ENCODE measurements around the gene ZNF423.

ZNF423 gene

DNA sequence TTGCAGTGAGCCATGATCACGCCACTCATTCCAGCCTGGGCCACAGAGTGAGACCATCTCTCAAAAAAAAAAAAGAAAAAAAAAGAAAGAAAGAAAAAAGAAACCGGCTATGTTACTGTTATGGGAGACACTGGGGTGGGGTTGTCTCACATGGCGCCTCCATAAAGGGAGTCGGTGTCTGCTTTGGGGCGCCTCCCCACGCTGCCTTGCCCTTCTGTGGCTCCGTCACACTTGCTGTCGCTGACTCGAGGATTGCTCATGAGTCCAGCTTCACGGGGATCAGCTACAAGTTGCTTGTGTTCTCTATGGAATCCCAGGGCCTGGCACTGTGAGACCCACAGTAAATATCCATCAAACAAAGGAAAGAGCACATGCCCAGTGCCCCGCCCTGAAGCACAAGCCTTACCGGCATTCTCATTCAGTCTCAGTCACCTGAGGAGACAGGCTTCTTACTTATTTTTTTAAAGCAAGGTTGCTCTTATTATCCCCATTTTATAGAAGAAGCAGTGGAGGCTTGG lies 40.6 kb upstream of the ZNF423 start:
- peaks cover 2% of the 10 kb centered on the region for H3K27me3 ChIP-seq (ENCODE audit: insufficient read depth, insufficient read length)
- no peaks in the 10 kb centered on the region for H3K9me3 ChIP-seq (ENCODE audit: insufficient read depth, low read length)
- peaks cover 4% of the 10 kb centered on the region for H3K4me1 ChIP-seq (ENCODE audit: insufficient read depth, insufficient read length)
- no peak overlapping the region for H3K4me3 ChIP-seq (ENCODE audit: insufficient read length, low read depth)
- no peak overlapping the region for H3K9ac ChIP-seq (ENCODE audit: insufficient read length, low read depth)
- no peak for DNase-seq (ENCODE audit: low read depth, low spot score)
- TF ChIP-seq ZNF274 (IDR thresholded peaks at IDR 0.05; ENCODE audit: low read depth, low read length) = no peak
- no peak for TF ChIP-seq YY1 (IDR thresholded peaks at IDR 0.05; ENCODE audit: insufficient read depth, insufficient read length)
- TF ChIP-seq SUZ12 (IDR thresholded peaks at IDR 0.05; ENCODE audit: extremely low read depth, insufficient read depth, insufficient read length) = no peak
- no peaks in the 10 kb centered on the region for H3K36me3 ChIP-seq (ENCODE audit: insufficient read depth, insufficient read length, low read length)

- H3K9ac ChIP-seq (ENCODE audit: insufficient read length, low read depth) = no peak overlapping the region
- peaks cover 9% of the 10 kb centered on the region for H3K4me1 ChIP-seq (ENCODE audit: insufficient read depth, insufficient read length)
- no peak for DNase-seq (ENCODE audit: low read depth, low spot score)
- peaks cover 2% of the 10 kb centered on the region for H3K27me3 ChIP-seq (ENCODE audit: insufficient read depth, insufficient read length)
- peaks cover 7% of the 10 kb centered on the region; the same call in 1 of the 2 replicates for H3K9me3 ChIP-seq (ENCODE audit: insufficient read depth, low read length)
- no peak overlapping the region for H3K4me3 ChIP-seq (ENCODE audit: insufficient read length, low read depth)
- no peaks in the 10 kb centered on the region for H3K36me3 ChIP-seq (ENCODE audit: insufficient read depth, insufficient read length, low read length)
- TF ChIP-seq SUZ12 (IDR thresholded peaks at IDR 0.05; ENCODE audit: extremely low read depth, insufficient read depth, insufficient read length) = no peak
- no peak for TF ChIP-seq ZNF274 (IDR thresholded peaks at IDR 0.05; ENCODE audit: low read depth, low read length)
- no peak for TF ChIP-seq YY1 (IDR thresholded peaks at IDR 0.05; ENCODE audit: insufficient read depth, insufficient read length)
Measured at GRCh38 chr16:49890876-49891275, 35.0 kb upstream of the ZNF423 start.

DNA sequence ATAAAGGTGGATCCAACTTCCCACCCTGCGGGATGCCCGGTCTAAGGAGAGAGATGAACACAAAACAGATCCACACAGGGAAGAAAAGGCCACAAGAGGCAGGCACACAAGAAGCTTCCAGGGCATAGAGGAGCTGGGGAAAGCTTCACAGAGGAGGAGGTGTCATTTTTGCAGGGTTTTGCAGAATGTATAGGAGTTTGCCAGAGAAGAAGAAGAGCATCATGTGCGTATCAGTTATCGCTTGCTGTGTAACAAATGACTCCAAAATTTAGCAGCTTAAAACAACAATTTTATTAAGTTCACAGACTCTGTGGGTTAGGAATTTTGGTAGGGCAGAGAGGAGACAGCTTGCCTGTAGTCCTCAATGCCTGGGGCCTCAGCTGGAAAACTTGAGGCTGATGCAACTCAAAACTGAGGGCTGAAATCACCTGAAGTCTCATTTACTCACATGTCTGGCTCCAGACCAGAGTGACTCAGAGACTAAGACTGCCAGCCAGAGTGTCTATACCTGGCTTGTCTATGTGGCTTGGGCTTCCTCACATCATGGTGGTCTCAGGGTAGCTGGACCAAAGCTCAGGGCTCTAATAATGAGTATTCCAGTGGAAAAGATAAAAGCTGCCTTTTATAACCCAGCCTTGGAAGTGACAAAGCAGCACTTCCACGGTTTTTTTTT lies 33.9 kb upstream of the ZNF423 start:
- H3K27me3 ChIP-seq (ENCODE audit: insufficient read depth, insufficient read length) = peaks cover 2% of the 10 kb centered on the region
- H3K9me3 ChIP-seq (ENCODE audit: insufficient read depth, low read length) = peaks cover 7% of the 10 kb centered on the region; the same call in 1 of the 2 replicates
- H3K4me3 ChIP-seq (ENCODE audit: insufficient read length, low read depth) = no peak overlapping the region
- no peak for TF ChIP-seq ZNF274 (IDR thresholded peaks at IDR 0.05; ENCODE audit: low read depth, low read length)
- no peak for TF ChIP-seq YY1 (IDR thresholded peaks at IDR 0.05; ENCODE audit: insufficient read depth, insufficient read length)
- no peak for TF ChIP-seq SUZ12 (IDR thresholded peaks at IDR 0.05; ENCODE audit: extremely low read depth, insufficient read depth, insufficient read length)
- H3K9ac ChIP-seq (ENCODE audit: insufficient read length, low read depth) = no peak overlapping the region
- peaks cover 9% of the 10 kb centered on the region for H3K4me1 ChIP-seq (ENCODE audit: insufficient read depth, insufficient read length)
- DNase-seq (ENCODE audit: low read depth, low spot score) = no peak
- no peaks in the 10 kb centered on the region for H3K36me3 ChIP-seq (ENCODE audit: insufficient read depth, insufficient read length, low read length)

DNA sequence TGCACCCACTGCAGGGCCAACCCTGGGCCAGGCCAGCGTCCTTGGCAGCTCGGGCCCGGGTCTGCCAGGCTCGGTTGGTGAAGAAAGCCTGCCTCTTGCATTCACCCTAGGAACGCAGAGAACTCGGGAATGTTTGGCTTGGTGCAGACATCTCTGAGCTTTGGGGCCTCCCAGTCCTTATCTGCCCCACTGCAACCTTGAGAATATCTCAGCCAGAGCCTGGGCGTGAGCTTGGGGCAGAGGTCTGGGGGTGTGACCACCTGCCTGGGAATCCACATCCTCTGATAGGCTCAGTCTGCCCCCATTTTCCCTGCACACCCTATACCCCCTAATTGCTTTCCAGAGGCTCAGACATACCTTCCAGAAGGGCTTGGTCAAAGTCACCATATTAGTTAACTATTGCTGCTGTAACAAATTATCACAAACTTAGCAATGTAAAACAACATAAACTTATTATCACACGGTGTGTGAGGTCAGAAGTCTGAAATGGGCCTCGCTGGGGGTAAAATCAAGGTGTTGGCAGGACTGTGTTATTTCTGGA lies 30.7 kb upstream of the ZNF423 start:
- TF ChIP-seq SUZ12 (IDR thresholded peaks at IDR 0.05; ENCODE audit: extremely low read depth, insufficient read depth, insufficient read length) = no peak
- no peak for TF ChIP-seq YY1 (IDR thresholded peaks at IDR 0.05; ENCODE audit: insufficient read depth, insufficient read length)
- no peak for TF ChIP-seq ZNF274 (IDR thresholded peaks at IDR 0.05; ENCODE audit: low read depth, low read length)
- Histone ChIP-seq H3K9me3 (ENCODE audit: insufficient read depth, low read length) (peaks cover 7% of the 10 kb centered on the region; the same call in 1 of the 2 replicates), H3K27me3 (ENCODE audit: insufficient read depth, insufficient read length) (no peaks in the 10 kb centered on the region), H3K4me1 (ENCODE audit: insufficient read depth, insufficient read length) (peaks cover 20% of the 10 kb centered on the region), H3K36me3 (ENCODE audit: insufficient read depth, insufficient read length, low read length) (no peaks in the 10 kb centered on the region), H3K9ac (ENCODE audit: insufficient read length, low read depth) (no peak overlapping the region), H3K4me3 (ENCODE audit: insufficient read length, low read depth) (no peak overlapping the region)
- DNase-seq (ENCODE audit: low read depth, low spot score) = no peak

GRCh38 chr16:49884033-49885015 lies 28.4 kb upstream of the ZNF423 start:
- Histone ChIP-seq H3K36me3 (ENCODE audit: insufficient read depth, insufficient read length, low read length) (no peaks in the 10 kb centered on the region), H3K4me3 (ENCODE audit: insufficient read length, low read depth) (no peak overlapping the region), H3K27me3 (ENCODE audit: insufficient read depth, insufficient read length) (no peaks in the 10 kb centered on the region), H3K4me1 (ENCODE audit: insufficient read depth, insufficient read length) (peaks cover 17% of the 10 kb centered on the region), H3K9me3 (ENCODE audit: insufficient read depth, low read length) (no peaks in the 10 kb centered on the region), H3K9ac (ENCODE audit: insufficient read length, low read depth) (peak overlapping the region; percentile 15)
- no peak for TF ChIP-seq ZNF274 (IDR thresholded peaks at IDR 0.05; ENCODE audit: low read depth, low read length)
- no peak for TF ChIP-seq SUZ12 (IDR thresholded peaks at IDR 0.05; ENCODE audit: extremely low read depth, insufficient read depth, insufficient read length)
- no peak for TF ChIP-seq YY1 (IDR thresholded peaks at IDR 0.05; ENCODE audit: insufficient read depth, insufficient read length)
- DNase-seq (ENCODE audit: low read depth, low spot score) = no peak

- Histone ChIP-seq H3K9ac (ENCODE audit: insufficient read length, low read depth) (peak overlapping the region; percentile 65), H3K4me3 (ENCODE audit: insufficient read length, low read depth) (no peak overlapping the region), H3K27me3 (ENCODE audit: insufficient read depth, insufficient read length) (no peaks in the 10 kb centered on the region), H3K36me3 (ENCODE audit: insufficient read depth, insufficient read length, low read length) (no peaks in the 10 kb centered on the region), H3K4me1 (ENCODE audit: insufficient read depth, insufficient read length) (peaks cover 17% of the 10 kb centered on the region), H3K9me3 (ENCODE audit: insufficient read depth, low read length) (no peaks in the 10 kb centered on the region)
- DNase-seq (ENCODE audit: low read depth, low spot score) = no peak
- TF ChIP-seq SUZ12 (IDR thresholded peaks at IDR 0.05; ENCODE audit: extremely low read depth, insufficient read depth, insufficient read length) (no peak), YY1 (IDR thresholded peaks at IDR 0.05; ENCODE audit: insufficient read depth, insufficient read length) (no peak), ZNF274 (IDR thresholded peaks at IDR 0.05; ENCODE audit: low read depth, low read length) (no peak)
Measured at GRCh38 chr16:49883076-49884014, 27.4 kb upstream of the ZNF423 start.
